ENCODE measurements around the gene USF1.
"Not testable (repeated sequence)": the region's sequence is repeated elsewhere in the genome, so short reads cannot be mapped to it uniquely, and the experiment has no call there.

Gene USF1

GRCh38 chr1:161047436-161048420 lies 2.0 kb upstream of the USF1 start:
- DNase-seq = no peak

- DNase-seq = peak; percentile 34
Measured at GRCh38 chr1:161046605-161047228, 940 bp upstream of the USF1 start.

GRCh38 chr1:161044908-161045735 lies 655 bp downstream of the USF1 start:
- DNase-seq = peak; percentile 79

- DNase-seq = peak; percentile 65
Measured at GRCh38 chr1:161044535-161044907, 1.3 kb downstream of the USF1 start.

- DNase-seq = no peak
Measured at GRCh38 chr1:161039546-161039945, 6.2 kb downstream of the USF1 start.

GRCh38 chr1:161039154-161039545 lies 6.6 kb downstream of the USF1 start:
- no peak for DNase-seq

GRCh38 chr1:161038523-161039153 lies 7.1 kb downstream of the USF1 start, which contains the start of gene TSTD1:
TSS of gene TSTD1 (minus strand) at chr1:161038964. CDS start at chr1:161038889, 75 bp downstream.
- DNase-seq = peak; percentile 90

- no peak for DNase-seq
Measured at GRCh38 chr1:161037661-161038522, 7.9 kb downstream of the USF1 start.

- DNase-seq = no peak
Measured at GRCh38 chr1:161033751-161034150, 12.0 kb downstream of the USF1 start.

GRCh38 chr1:161032409-161032808 lies 13.4 kb downstream of the USF1 start:
- no peak for DNase-seq

- DNase-seq = no peak
Measured at GRCh38 chr1:161031874-161032273, 13.9 kb downstream of the USF1 start.

- DNase-seq = not testable (repeated sequence)
Measured at GRCh38 chr1:161029466-161029865, 16.3 kb downstream of the USF1 start.

- not testable (repeated sequence) for DNase-seq
Measured at GRCh38 chr1:161026954-161027353, 18.8 kb downstream of the USF1 start.

- not testable (repeated sequence) for DNase-seq
Measured at GRCh38 chr1:161022432-161022831, 23.3 kb downstream of the USF1 start.

- DNase-seq = no peak
Measured at GRCh38 chr1:161021970-161022353, 23.8 kb downstream of the USF1 start.

GRCh38 chr1:161021165-161021969 lies 24.4 kb downstream of the USF1 start:
- DNase-seq = peak; percentile 95

- no peak for DNase-seq
Measured at GRCh38 chr1:161020509-161021164, 25.1 kb downstream of the USF1 start, which contains the start of gene F11R. TSS of gene F11R (minus strand) at chr1:161021152. CDS start at chr1:161021073, 79 bp downstream.

- DNase-seq = no peak
Measured at GRCh38 chr1:161019751-161020495, 25.9 kb downstream of the USF1 start.

GRCh38 chr1:161019111-161019660 lies 26.6 kb downstream of the USF1 start:
- DNase-seq = not testable (repeated sequence)
